Fibroblast of skin of abdomen (primary cell): Measurements from ENCODE around the gene ADGRB3.

Experiments used
- DNase-seq: peaks from one replicate; pipeline ENCODE4 v3.0.0-alpha.2; 2013

ADGRB3 gene

GRCh38 chr6:69138893-69139494, 503.9 kb downstream of the ADGRB3 start:
- DNase-seq: peak; percentile 6

GRCh38 chr6:69145062-69145461, 510.0 kb downstream of the ADGRB3 start:
- DNase-seq: no peak

GRCh38 chr6:69146385-69146784, 511.3 kb downstream of the ADGRB3 start:
- no peak for DNase-seq

- no peak for DNase-seq
Observed at GRCh38 chr6:69155467-69155866, 520.4 kb downstream of the ADGRB3 start.

- peak; percentile 18 for DNase-seq
Observed at GRCh38 chr6:69162811-69163210, 527.7 kb downstream of the ADGRB3 start.

GRCh38 chr6:69164564-69165229, 529.6 kb downstream of the ADGRB3 start:
- DNase-seq: no peak

GRCh38 chr6:69179681-69180080, 544.6 kb downstream of the ADGRB3 start:
- DNase-seq: no peak

- no peak for DNase-seq
Observed at GRCh38 chr6:69180361-69181067, 545.4 kb downstream of the ADGRB3 start.

GRCh38 chr6:69181964-69182363, 546.9 kb downstream of the ADGRB3 start:
- DNase-seq: no peak

- DNase-seq: no peak
Observed at GRCh38 chr6:69185276-69185675, 550.2 kb downstream of the ADGRB3 start.

GRCh38 chr6:69202768-69203167, 567.7 kb downstream of the ADGRB3 start:
- DNase-seq: no peak

GRCh38 chr6:69216127-69216526, 581.0 kb downstream of the ADGRB3 start:
- DNase-seq: no peak

- DNase-seq: no peak
Observed at GRCh38 chr6:69217343-69217742, 582.3 kb downstream of the ADGRB3 start.

- no peak for DNase-seq
Observed at GRCh38 chr6:69220375-69220774, 585.3 kb downstream of the ADGRB3 start.

- no peak for DNase-seq
Observed at GRCh38 chr6:69232008-69232407, 596.9 kb downstream of the ADGRB3 start.

GRCh38 chr6:69232496-69232895, 597.4 kb downstream of the ADGRB3 start:
- no peak for DNase-seq

- DNase-seq: peak; percentile 74
Observed at GRCh38 chr6:69232911-69233448, 597.9 kb downstream of the ADGRB3 start.

GRCh38 chr6:69238067-69238466, 603.0 kb downstream of the ADGRB3 start:
- DNase-seq: no peak

GRCh38 chr6:69246983-69247382, 611.9 kb downstream of the ADGRB3 start:
- no peak for DNase-seq

- DNase-seq: no peak
Observed at GRCh38 chr6:69261010-69261409, 625.9 kb downstream of the ADGRB3 start.

- DNase-seq: no peak
Observed at GRCh38 chr6:69263297-69263696, 628.2 kb downstream of the ADGRB3 start.

GRCh38 chr6:69265090-69265489, 630.0 kb downstream of the ADGRB3 start:
- DNase-seq: no peak

- no peak for DNase-seq
Observed at GRCh38 chr6:69265706-69266105, 630.6 kb downstream of the ADGRB3 start.

- no peak for DNase-seq
Observed at GRCh38 chr6:69276204-69276603, 641.1 kb downstream of the ADGRB3 start.
